ENCODE measurements around the gene R3HCC1L.

The R3HCC1L gene

GRCh38 chr10:98231417-98231816 lies 97.0 kb downstream of the R3HCC1L start:
- no peak for DNase-seq (ENCODE audit: low spot score)

GRCh38 chr10:98235846-98236245 lies 101.4 kb downstream of the R3HCC1L start:
- no peak for DNase-seq (ENCODE audit: low spot score)

GRCh38 chr10:98236862-98237261 lies 102.4 kb downstream of the R3HCC1L start:
- DNase-seq (ENCODE audit: low spot score), result no peak

- no peak for DNase-seq (ENCODE audit: low spot score)
Observed at GRCh38 chr10:98238391-98238790, 103.9 kb downstream of the R3HCC1L start.

GRCh38 chr10:98240524-98240923 lies 106.1 kb downstream of the R3HCC1L start:
- no peak for DNase-seq (ENCODE audit: low spot score)

- no peak for DNase-seq (ENCODE audit: low spot score)
Observed at GRCh38 chr10:98242823-98243222, 108.4 kb downstream of the R3HCC1L start.

- no peak for DNase-seq (ENCODE audit: low spot score)
Observed at GRCh38 chr10:98244141-98244540, 109.7 kb downstream of the R3HCC1L start.

- no peak for DNase-seq (ENCODE audit: low spot score)
Observed at GRCh38 chr10:98244586-98244985, 110.1 kb downstream of the R3HCC1L start.

GRCh38 chr10:98246911-98247805 lies 112.7 kb downstream of the R3HCC1L start:
- DNase-seq (ENCODE audit: low spot score), result no peak

- DNase-seq (ENCODE audit: low spot score), result no peak
Observed at GRCh38 chr10:98248018-98248417, 113.6 kb downstream of the R3HCC1L start.

- DNase-seq (ENCODE audit: low spot score), result no peak
Observed at GRCh38 chr10:98249134-98249533, 114.7 kb downstream of the R3HCC1L start.

GRCh38 chr10:98251399-98251798 lies 116.9 kb downstream of the R3HCC1L start:
- no peak for DNase-seq (ENCODE audit: low spot score)

- no peak for DNase-seq (ENCODE audit: low spot score)
Observed at GRCh38 chr10:98252464-98252863, 118.0 kb downstream of the R3HCC1L start.

- DNase-seq (ENCODE audit: low spot score), result no peak
Observed at GRCh38 chr10:98253499-98253898, 119.0 kb downstream of the R3HCC1L start.

- no peak for DNase-seq (ENCODE audit: low spot score)
Observed at GRCh38 chr10:98254234-98254974, 119.9 kb downstream of the R3HCC1L start.

- no peak for DNase-seq (ENCODE audit: low spot score)
Observed at GRCh38 chr10:98255146-98255877, 120.9 kb downstream of the R3HCC1L start.

GRCh38 chr10:98256692-98257091 lies 122.2 kb downstream of the R3HCC1L start:
- DNase-seq (ENCODE audit: low spot score), result no peak

- no peak for DNase-seq (ENCODE audit: low spot score)
Observed at GRCh38 chr10:98257198-98257597, 122.7 kb downstream of the R3HCC1L start.

GRCh38 chr10:98257961-98258360 lies 123.5 kb downstream of the R3HCC1L start:
- no peak for DNase-seq (ENCODE audit: low spot score)

- no peak for DNase-seq (ENCODE audit: low spot score)
Observed at GRCh38 chr10:98258683-98259454, 124.4 kb downstream of the R3HCC1L start.

GRCh38 chr10:98259606-98260315 lies 125.3 kb downstream of the R3HCC1L start:
- DNase-seq (ENCODE audit: low spot score), result no peak
